MM.1S (cell line): ENCODE measurements around the gene RPA3.

Experiments
- DNase-seq: peaks from one replicate; pipeline ENCODE4 v3.0.0-alpha.2; 2015
- H2AFZ ChIP-seq: fragments of 300-600 bp; sonication (generic); 2 replicates; pipeline ENCODE4 v1.6.0; 2016; ENCODE audit warnings: antibody characterized with exemption, low read length
- H3F3A ChIP-seq: fragments of 300-600 bp; sonication (generic); 2 replicates; pipeline ENCODE4 v1.6.1; 2016; ENCODE audit warnings: mild to moderate bottlenecking, antibody characterized with exemption, low read length, moderate library complexity, mixed read lengths; ENCODE audit not compliant: insufficient read depth
- H3K27ac ChIP-seq: fragments of 300-600 bp; sonication (generic); 2 replicates; pipeline ENCODE4 v1.5.1; 2016; ENCODE audit warnings: mild to moderate bottlenecking, low read length
- H3K27me3 ChIP-seq: fragments of 300-600 bp; sonication (generic); replicated peaks from 2 replicates; pipeline ENCODE4 v1.6.0; 2016; ENCODE audit warnings: low read length; ENCODE audit not compliant: insufficient read depth
- H3K36me3 ChIP-seq: fragments of 300-600 bp; sonication (generic); replicated peaks from 2 replicates; pipeline ENCODE4 v1.6.1; 2016; ENCODE audit warnings: mild to moderate bottlenecking, low read length, mixed read lengths; ENCODE audit not compliant: insufficient read depth
- H3K4me1 ChIP-seq: fragments of 300-600 bp; sonication (generic); 2 replicates; pipeline ENCODE4 v1.6.1; 2016; ENCODE audit warnings: low read length, mixed read lengths
- H3K4me2 ChIP-seq: fragments of 300-600 bp; sonication (generic); 2 replicates; pipeline ENCODE4 v1.6.0; 2016; ENCODE audit warnings: low read depth, low read length
- H3K4me3 ChIP-seq: fragments of 300-600 bp; sonication (generic); 2 replicates; pipeline ENCODE4 v1.5.1; 2016; ENCODE audit warnings: low read length, mixed read lengths
- H3K79me2 ChIP-seq: fragments of 300-600 bp; sonication (generic); 2 replicates; pipeline ENCODE4 v1.6.1; 2016; ENCODE audit warnings: mixed run types, low read length, mixed read lengths
- H3K9ac ChIP-seq: fragments of 300-600 bp; sonication (generic); 2 replicates; pipeline ENCODE4 v1.6.1; 2016; ENCODE audit warnings: low read length, mixed read lengths
- H3K9me2 ChIP-seq: fragments of 300-600 bp; sonication (generic); replicated peaks from 2 replicates; pipeline ENCODE4 v1.6.1; 2016; ENCODE audit warnings: mild to moderate bottlenecking, low read length, mixed read lengths; ENCODE audit not compliant: insufficient read depth
- H3K9me3 ChIP-seq: fragments of 300-600 bp; sonication (generic); replicated peaks from 2 replicates; pipeline ENCODE4 v1.6.1; 2016; ENCODE audit warnings: mild to moderate bottlenecking, low read length, mixed read lengths; ENCODE audit not compliant: insufficient read depth
- H4K20me1 ChIP-seq: fragments of 300-600 bp; sonication (generic); 2 replicates; pipeline ENCODE4 v1.6.1; 2016; ENCODE audit warnings: mild to moderate bottlenecking, low read length, moderate library complexity, mixed read lengths; ENCODE audit not compliant: insufficient read depth
- CTCF ChIP-seq: fragments of 300-600 bp; sonication (generic); IDR thresholded peaks from 2 replicates; pipeline ENCODE4 v1.5.1; 2016; ENCODE audit warnings: antibody characterized with exemption, low read length, mixed read lengths
- EZH2 ChIP-seq: fragments of 300-600 bp; sonication (generic); optimal IDR thresholded peaks from 2 replicates; pipeline ENCODE3; 2017; ENCODE audit warnings: low read depth, mild to moderate bottlenecking, antibody characterized with exemption, low read length, mixed read lengths
- EZH2phosphoT487 ChIP-seq: fragments of 300-600 bp; sonication (generic); IDR thresholded peaks from 2 replicates; pipeline ENCODE4 v1.6.1; 2018; ENCODE audit warnings: antibody characterized with exemption, low read length

RPA3 gene

GRCh38 chr7:7745258-7745657 lies 26.9 kb upstream of the RPA3 start:
- no peak for DNase-seq
- Histone ChIP-seq H3K27me3 (no peaks in the 10 kb centered on the region), H3K36me3 (no peaks in the 10 kb centered on the region), H3K4me3 (no peak overlapping the region), H4K20me1 (no peaks in the 10 kb centered on the region), H3K4me2 (no peak overlapping the region), H3K79me2 (no peaks in the 10 kb centered on the region), H3F3A (no peaks in the 10 kb centered on the region), H3K9me3 (no peaks in the 10 kb centered on the region), H3K9ac (no peak overlapping the region), H2AFZ (no peak overlapping the region), H3K4me1 (0 out of 2 replicates have a peak, but pooled peaks cover 6% of the 10 kb centered on the region), H3K27ac (no peak overlapping the region), H3K9me2 (no peaks in the 10 kb centered on the region)
- TF ChIP-seq EZH2 (no peak), EZH2phosphoT487 (no peak)

- Histone ChIP-seq H3K27ac (no peak overlapping the region), H3K9me3 (no peaks in the 10 kb centered on the region), H3K79me2 (no peaks in the 10 kb centered on the region), H3K9me2 (no peaks in the 10 kb centered on the region), H3K4me2 (no peak overlapping the region), H3K27me3 (no peaks in the 10 kb centered on the region), H3K4me1 (peaks cover 26% of the 10 kb centered on the region), H2AFZ (no peak overlapping the region), H3K36me3 (no peaks in the 10 kb centered on the region), H3F3A (peaks cover 18% of the 10 kb centered on the region), H3K4me3 (no peak overlapping the region), H4K20me1 (no peaks in the 10 kb centered on the region), H3K9ac (no peak overlapping the region)
- no peak for DNase-seq
- TF ChIP-seq EZH2phosphoT487 = no peak
- TF ChIP-seq CTCF = no peak
- no peak for TF ChIP-seq EZH2
Observed at GRCh38 chr7:7742223-7742622, 23.8 kb upstream of the RPA3 start.

GRCh38 chr7:7740037-7740355 lies 21.6 kb upstream of the RPA3 start:
- TF ChIP-seq EZH2 = no peak
- no peaks in the 10 kb centered on the region for H3K27me3 ChIP-seq
- H3K79me2 ChIP-seq = no peaks in the 10 kb centered on the region
- peak overlapping the region; percentile 69 for H3K4me2 ChIP-seq
- no peak overlapping the region for H2AFZ ChIP-seq
- H3K9ac ChIP-seq = peak overlapping the region; percentile 12; the same call in 1 of the 2 replicates
- H3K4me3 ChIP-seq = 0 out of 2 replicates have a peak overlapping the region, but pooled peaks have one; percentile 14
- H3K4me1 ChIP-seq = peaks cover 26% of the 10 kb centered on the region
- no peaks in the 10 kb centered on the region for H3K36me3 ChIP-seq
- no peaks in the 10 kb centered on the region for H4K20me1 ChIP-seq
- H3K9me2 ChIP-seq = no peaks in the 10 kb centered on the region
- H3K27ac ChIP-seq = peak overlapping the region; percentile 71
- DNase-seq = no peak
- no peaks in the 10 kb centered on the region for H3K9me3 ChIP-seq
- peaks cover 18% of the 10 kb centered on the region for H3F3A ChIP-seq

GRCh38 chr7:7739204-7740036 lies 21.0 kb upstream of the RPA3 start:
- Histone ChIP-seq H2AFZ (0 out of 2 replicates have a peak overlapping the region, but pooled peaks have one; percentile 32), H3K4me2 (peak overlapping the region; percentile 69), H3K36me3 (no peaks in the 10 kb centered on the region)

More at GRCh38 chr7:7739204-7740036, 21.0 kb upstream of the RPA3 start:
- Histone ChIP-seq H3K4me1 (peaks cover 26% of the 10 kb centered on the region), H3K27me3 (no peaks in the 10 kb centered on the region), H3K9me3 (no peaks in the 10 kb centered on the region), H3K9ac (peak overlapping the region; percentile 35; the same call in 1 of the 2 replicates), H3K27ac (peak overlapping the region; percentile 71), H3K4me3 (peak overlapping the region; percentile 23), H3K9me2 (no peaks in the 10 kb centered on the region), H3F3A (peaks cover 18% of the 10 kb centered on the region), H3K79me2 (no peaks in the 10 kb centered on the region), H4K20me1 (no peaks in the 10 kb centered on the region)
- peak; percentile 73 for DNase-seq
- TF ChIP-seq CTCF (no peak), EZH2 (no peak)
